Activated CD4-positive, alpha-beta T cell treated with anti-CD3 and anti-CD28 coated beads, Interleukin-10, Interleukin-2, amounts not matched to agents 100 ng/mL and 50 ng/mL, durations not matched to agents 16 hours and 8 hours (primary cell): ENCODE results near the gene NKD1.

Experiments
- DNase-seq: peaks from one replicate; pipeline ENCODE4 v3.0.0-alpha.2; 2020

NKD1 gene

GRCh38 chr16:50584033-50584722 is 36.0 kb downstream of the NKD1 start:
- DNase-seq = no peak

DNA sequence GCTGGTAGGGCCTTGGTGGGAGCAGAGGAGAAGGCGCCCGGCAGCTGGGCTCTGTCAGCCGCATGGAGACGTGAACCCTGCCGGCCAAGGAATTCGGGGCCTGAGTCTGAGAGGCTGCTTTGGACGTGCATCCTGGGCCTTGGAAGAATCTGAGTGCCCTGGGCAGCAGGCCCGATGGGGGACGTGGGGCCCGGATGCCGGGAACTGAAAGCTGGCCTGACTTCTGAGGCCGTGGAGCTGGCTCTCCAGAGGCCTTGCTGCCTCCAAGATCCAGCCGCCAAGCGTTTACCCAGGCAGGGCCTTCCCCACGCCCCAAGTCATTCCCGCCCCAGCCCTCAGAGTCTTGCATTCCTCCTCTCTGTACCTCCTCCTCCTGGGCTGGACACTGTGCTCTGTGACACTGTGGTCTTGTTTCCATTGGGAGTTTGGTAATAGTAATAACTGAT is 37.2 kb downstream of the NKD1 start:
- no peak for DNase-seq

DNA sequence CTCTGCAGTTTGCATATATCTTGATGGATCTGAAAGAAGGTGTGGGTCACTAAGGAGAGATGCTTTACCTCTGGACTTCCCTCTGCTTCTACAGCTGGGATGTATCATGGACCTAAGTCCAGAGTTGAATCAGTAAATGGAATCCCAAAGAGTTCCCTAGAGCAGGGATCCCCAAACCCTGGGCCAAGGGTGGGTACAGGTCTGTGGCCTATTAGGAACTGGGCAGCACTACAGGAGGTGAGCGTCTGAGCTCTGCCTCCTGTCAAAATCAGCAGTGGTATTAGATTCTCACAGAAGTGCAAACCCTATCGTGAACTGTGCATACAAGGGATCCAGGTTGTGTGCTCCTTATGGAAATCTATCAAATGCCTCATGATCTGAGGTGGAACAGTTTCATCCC is 39.3 kb downstream of the NKD1 start:
- no peak for DNase-seq

GRCh38 chr16:50588276-50588675 is 40.1 kb downstream of the NKD1 start:
- DNase-seq = no peak

GRCh38 chr16:50591209-50591608 is 43.0 kb downstream of the NKD1 start:
- DNase-seq = no peak

DNA sequence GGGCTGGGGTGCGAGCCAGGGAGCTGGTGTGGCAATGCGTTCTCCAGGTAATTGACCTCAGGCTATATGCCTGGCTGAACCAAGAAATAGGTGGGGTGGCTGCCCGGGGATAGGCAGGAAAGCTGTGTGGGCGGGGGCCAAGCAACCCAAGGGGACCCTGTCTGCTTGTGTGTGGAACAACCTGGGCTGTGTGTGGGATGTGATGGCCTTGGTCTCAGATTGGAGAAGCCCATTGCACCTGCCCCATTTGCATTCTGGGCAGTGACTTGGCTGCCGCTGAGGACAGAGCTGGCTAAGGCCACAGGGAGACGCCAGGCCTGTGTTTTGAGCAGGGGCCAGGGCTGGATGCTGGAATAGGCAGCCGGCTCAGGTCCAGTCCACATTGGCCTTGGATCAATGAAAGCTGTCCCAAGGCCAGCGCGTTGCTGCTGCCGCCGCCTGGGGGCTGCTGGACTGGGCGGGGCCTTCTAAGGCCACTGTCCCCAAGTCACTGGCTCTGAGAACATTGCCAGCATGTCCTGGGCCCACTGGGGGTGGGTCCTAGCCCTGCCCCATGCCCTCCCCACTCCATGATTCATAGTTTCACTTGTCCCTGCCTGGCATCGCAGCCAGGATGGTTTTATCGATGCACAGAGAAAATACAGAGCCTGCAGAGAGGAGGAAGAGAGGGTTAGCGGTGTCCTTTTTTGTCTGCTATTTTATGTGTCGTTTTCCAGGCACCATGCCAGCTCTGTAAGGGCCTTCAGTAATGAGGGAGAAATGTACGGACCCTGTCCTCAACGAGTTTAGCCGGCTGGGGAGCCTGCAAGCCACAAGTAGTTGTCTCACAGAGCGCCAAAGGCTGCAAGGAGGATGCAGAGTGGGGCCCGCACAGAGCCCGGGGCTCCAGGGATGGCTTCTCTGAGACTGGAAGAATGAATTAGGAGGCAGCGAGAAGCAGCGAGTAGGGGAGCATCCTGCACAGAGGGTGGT is 43.9 kb downstream of the NKD1 start:
- no peak for DNase-seq

- no peak for DNase-seq
These were observed 44.8 kb downstream of the NKD1 start for GRCh38 chr16:50592996-50593395.

GRCh38 chr16:50593410-50594150 is 45.4 kb downstream of the NKD1 start:
- DNase-seq = no peak

DNA sequence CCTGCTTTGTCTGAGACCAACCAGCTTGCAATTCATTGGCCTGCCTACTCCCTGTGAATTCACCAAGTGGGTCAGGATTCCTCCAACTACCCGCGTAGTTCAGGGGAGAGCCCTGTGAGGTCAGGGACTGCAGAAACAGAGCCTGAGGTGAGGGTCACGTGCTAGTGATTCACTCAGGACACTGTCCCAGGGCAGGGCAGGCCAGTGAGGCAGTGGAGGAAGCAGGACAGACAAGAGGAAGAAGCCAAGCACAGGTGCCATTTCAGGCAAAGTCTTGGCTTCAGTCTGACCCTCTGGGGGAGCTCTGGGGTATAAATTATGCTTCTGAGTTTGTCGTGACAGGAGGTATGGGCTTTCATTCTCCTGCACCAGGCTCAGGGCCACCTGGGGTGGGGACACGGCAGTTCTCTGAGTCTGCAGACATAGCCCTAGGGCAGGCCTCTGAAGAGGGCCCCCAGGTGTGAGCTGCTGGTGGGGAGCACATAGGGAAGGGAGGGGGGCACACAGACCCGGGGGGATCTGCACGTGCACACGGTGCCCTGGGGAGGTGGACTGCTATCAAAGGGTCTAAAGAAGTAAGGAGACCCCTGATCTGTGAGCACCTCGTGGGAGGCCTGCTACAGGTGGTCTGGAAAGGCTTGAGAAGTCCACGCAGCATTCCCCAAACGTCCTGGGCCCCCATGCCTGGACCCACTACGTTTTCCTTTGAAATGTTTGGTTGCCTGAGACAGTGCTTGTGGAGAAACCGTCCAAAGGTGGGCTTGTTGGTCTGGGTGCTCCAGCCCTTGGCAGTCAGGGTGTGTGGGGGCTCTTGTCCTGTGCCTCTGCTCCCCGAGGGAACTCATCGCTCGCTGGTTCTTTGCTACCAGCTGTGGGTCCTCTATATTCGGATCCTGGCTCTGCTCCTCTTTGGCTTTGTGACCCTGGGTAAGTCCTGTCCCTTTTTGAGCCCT is 46.4 kb downstream of the NKD1 start:
- no peak for DNase-seq

GRCh38 chr16:50595859-50596258 is 47.7 kb downstream of the NKD1 start:
- DNase-seq = no peak

GRCh38 chr16:50596762-50597450 is 48.7 kb downstream of the NKD1 start:
- no peak for DNase-seq

DNA sequence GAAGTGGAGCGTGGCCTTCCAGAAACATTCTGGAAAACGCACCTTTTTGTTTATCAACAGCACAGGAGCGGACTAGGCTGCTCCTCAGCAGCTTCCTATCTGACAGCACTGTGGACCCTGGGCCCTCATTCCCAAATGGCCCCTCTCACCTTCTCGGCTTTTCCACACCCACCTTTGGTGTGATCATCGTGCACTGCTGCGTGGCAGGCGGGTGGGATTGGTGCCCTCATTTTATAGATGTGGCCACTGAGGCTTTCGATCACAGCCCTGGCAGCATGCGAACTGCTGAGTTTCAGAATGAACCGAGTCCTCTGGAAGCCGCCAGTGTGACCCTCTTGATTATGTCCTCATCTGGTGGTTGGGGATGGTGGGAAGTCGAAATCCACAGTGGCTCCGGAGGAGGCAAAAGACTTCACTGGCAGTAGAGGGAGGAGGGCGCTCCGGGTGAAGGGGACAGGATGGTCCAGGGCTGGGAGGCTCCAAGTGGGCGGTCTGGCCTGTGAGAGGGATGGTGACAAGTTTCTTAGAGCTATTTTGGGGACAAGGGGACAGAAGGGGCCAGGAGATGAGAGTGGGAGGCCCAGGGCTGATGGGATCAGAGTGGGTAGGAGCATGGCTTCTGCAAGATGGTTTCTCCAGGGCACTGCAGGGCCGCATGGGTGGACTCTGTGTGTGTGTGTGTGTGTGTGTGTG is 49.5 kb downstream of the NKD1 start:
- DNase-seq = no peak

- no peak for DNase-seq
These were observed 50.2 kb downstream of the NKD1 start for GRCh38 chr16:50598256-50598894.

GRCh38 chr16:50598936-50599361 is 50.8 kb downstream of the NKD1 start:
- DNase-seq = no peak

DNA sequence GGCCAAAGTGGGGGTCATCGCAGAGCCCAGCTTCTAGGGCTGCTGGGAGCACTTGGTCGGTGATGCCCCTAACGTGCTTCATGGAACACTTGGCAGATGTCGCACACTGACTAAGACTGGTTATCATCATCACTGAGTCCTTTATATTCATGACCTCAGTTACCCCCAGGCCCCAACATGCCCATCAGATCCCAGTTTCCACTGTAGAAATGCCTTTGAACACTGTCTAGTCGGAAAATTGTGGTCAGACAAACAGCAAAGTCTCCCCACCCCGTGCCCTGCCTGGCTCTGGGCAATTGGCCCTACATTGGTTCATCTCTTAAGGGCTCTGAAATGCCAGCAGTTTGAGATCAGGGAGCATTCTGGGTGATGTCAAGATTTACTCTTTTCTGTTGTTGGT is 51.3 kb downstream of the NKD1 start:
- DNase-seq = no peak

GRCh38 chr16:50600582-50601283 is 52.5 kb downstream of the NKD1 start:
- no peak for DNase-seq

- no peak for DNase-seq
These were observed 53.1 kb downstream of the NKD1 start for GRCh38 chr16:50601341-50601740.

- no peak for DNase-seq
These were observed 53.9 kb downstream of the NKD1 start for GRCh38 chr16:50602126-50602525.

DNA sequence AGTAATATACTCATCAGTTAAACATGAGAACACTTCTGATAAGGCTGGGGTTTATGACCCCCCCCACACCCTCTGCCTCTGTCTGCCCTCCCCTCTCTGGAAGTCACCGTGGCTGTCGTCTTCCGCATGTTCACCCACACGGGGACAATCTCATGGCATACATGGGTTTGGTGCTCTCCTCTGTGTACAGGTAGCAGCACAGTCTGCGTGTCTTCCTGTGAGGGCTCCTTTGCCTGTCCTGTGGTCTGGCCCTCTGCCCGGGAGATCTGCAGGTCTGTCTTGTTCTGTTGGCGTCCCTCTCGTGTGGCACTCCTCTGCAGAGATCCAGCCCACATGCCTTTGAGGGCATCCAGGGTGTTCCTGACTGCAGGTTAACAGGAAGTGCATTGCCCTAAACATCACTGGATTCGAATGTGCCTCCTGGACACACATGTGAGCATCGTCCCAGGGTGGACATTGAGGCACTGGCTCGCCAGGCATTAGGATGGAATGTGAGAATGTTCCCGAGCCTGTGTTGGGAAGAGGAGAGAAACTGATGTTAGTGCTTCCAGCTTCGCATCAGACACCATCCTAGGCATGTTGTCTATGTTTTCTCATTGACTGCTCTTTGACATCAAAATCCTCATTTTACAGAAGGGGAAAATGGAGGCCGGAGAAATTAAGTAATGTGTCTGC is 54.5 kb downstream of the NKD1 start:
- DNase-seq = no peak
